Measurements from ENCODE around the gene WWOX.

The WWOX gene

DNA sequence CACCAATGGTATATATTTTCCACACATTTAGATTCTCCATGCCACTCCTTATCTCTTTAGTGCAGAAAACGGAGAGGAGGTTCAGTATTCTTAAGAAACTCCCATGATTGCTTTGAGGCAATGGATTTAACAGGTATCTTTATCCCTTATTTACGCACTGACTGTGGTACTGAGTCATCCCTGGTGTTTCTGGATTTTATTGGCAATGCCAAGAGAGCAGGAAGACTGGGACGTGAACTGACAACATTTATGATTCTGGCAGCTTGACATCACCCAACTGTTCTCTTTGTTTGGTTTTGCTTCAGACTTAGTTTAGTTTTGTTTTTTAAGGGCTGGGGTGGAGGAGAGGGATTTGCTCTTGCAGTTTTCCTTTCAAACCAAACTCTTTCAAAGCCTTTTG is 131.4 kb downstream of the WWOX start:
- Histone ChIP-seq H3K4me1 (ENCODE audit: control insufficient read depth in 2 of 2, insufficient read depth in 2 of 2, low read length in 2 of 2) (peaks cover 4 to 10% of the 10 kb centered on the region in 2 donors), H3K9ac (ENCODE audit: low read depth in 1 of 2, low read length in 2 of 2) (no peak overlapping the region), H3K27me3 (ENCODE audit: control insufficient read depth in 2 of 2, insufficient read depth in 2 of 2, low read length in 2 of 2) (no peaks in the 10 kb centered on the region), H3K9me3 (ENCODE audit: control insufficient read depth in 2 of 2, low read length in 2 of 2) (no peaks in the 10 kb centered on the region), H3K4me3 (ENCODE audit: low read length in 2 of 2) (no peak overlapping the region), H3K36me3 (ENCODE audit: control insufficient read depth in 2 of 2, insufficient read depth in 2 of 2, low read length in 2 of 2) (no peaks in the 10 kb centered on the region), H3K27ac (ENCODE audit: low read depth in 2 of 2, low read length in 2 of 2) (peak overlapping the region in 1 of 2 donors; percentile 13)

DNA sequence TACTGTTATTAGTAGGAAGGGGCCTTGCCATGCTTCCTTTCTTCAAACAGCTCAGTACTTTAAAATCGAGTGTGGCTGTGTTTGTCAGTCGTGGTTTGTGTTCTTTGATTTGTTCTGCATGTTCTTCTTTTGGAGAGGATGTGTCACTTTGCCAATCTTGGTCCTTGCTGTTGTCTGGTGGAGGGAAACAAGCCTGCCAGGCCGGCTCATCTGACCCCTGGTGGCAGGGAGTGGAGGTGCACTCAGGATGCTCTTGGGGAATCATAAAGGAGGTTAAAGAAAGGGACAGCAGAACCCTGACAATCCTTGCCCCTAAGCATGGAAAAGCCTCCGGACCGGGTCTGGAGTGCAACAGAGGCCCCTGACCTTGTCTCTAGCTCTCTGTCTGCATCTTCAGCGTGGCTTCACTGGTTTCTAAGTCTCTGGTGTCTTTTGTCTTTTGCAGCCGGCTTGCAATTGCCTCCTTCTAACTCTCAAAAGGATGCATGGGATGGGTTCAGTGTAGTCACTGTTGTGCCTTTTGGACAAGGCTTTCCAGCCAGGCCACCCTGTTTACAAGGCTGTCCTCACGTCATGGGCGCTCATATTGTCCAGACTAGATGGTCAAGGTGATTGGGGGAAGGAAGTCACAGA is 135.8 kb downstream of the WWOX start:
- no peaks in the 10 kb centered on the region for H3K36me3 ChIP-seq (ENCODE audit: control insufficient read depth in 2 of 2, insufficient read depth in 2 of 2, low read length in 2 of 2)
- no peak overlapping the region for H3K4me3 ChIP-seq (ENCODE audit: low read length in 2 of 2)
- no peak overlapping the region for H3K9ac ChIP-seq (ENCODE audit: low read depth in 1 of 2, low read length in 2 of 2)
- no peaks in the 10 kb centered on the region for H3K9me3 ChIP-seq (ENCODE audit: control insufficient read depth in 2 of 2, low read length in 2 of 2)
- H3K4me1 ChIP-seq (ENCODE audit: control insufficient read depth in 2 of 2, insufficient read depth in 2 of 2, low read length in 2 of 2) = peaks cover 4 to 8% of the 10 kb centered on the region in 2 donors
- no peak overlapping the region for H3K27ac ChIP-seq (ENCODE audit: low read depth in 2 of 2, low read length in 2 of 2)
- no peaks in the 10 kb centered on the region for H3K27me3 ChIP-seq (ENCODE audit: control insufficient read depth in 2 of 2, insufficient read depth in 2 of 2, low read length in 2 of 2)

DNA sequence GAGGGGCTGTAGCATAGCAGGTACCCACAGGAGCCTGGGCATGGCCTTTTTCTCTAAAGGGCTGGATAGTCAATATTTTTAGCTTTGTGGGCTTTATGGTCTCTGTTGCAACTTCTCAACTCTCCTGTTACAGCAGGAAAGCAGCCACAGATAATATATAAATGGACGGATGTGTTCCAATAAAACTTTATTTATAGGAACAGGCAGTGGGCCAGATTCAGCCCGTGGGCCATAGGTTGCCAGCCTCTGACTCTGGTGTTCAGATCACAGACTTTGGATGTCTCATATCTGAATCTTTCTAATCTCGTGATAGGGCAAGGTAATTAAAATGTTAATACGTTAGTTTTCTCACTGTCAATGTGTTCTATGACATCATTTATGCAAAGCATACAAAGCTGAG is 136.4 kb downstream of the WWOX start:
- Histone ChIP-seq H3K27ac (ENCODE audit: low read depth in 2 of 2, low read length in 2 of 2) (no peak overlapping the region), H3K4me1 (ENCODE audit: control insufficient read depth in 2 of 2, insufficient read depth in 2 of 2, low read length in 2 of 2) (peaks cover under 1 to 3% of the 10 kb centered on the region in 2 donors), H3K9ac (ENCODE audit: low read depth in 1 of 2, low read length in 2 of 2) (no peak overlapping the region), H3K4me3 (ENCODE audit: low read length in 2 of 2) (no peak overlapping the region), H3K9me3 (ENCODE audit: control insufficient read depth in 2 of 2, low read length in 2 of 2) (no peaks in the 10 kb centered on the region), H3K36me3 (ENCODE audit: control insufficient read depth in 2 of 2, insufficient read depth in 2 of 2, low read length in 2 of 2) (no peaks in the 10 kb centered on the region), H3K27me3 (ENCODE audit: control insufficient read depth in 2 of 2, insufficient read depth in 2 of 2, low read length in 2 of 2) (no peaks in the 10 kb centered on the region)

GRCh38 chr16:78237841-78238240 is 138.4 kb downstream of the WWOX start:
- no peaks in the 10 kb centered on the region for H3K27me3 ChIP-seq (ENCODE audit: control insufficient read depth in 2 of 2, insufficient read depth in 2 of 2, low read length in 2 of 2)
- no peak overlapping the region for H3K27ac ChIP-seq (ENCODE audit: low read depth in 2 of 2, low read length in 2 of 2)
- H3K4me1 ChIP-seq (ENCODE audit: control insufficient read depth in 2 of 2, insufficient read depth in 2 of 2, low read length in 2 of 2) = peaks cover 0 to 2% of the 10 kb centered on the region in 2 donors
- H3K9me3 ChIP-seq (ENCODE audit: control insufficient read depth in 2 of 2, low read length in 2 of 2) = no peaks in the 10 kb centered on the region
- no peaks in the 10 kb centered on the region for H3K36me3 ChIP-seq (ENCODE audit: control insufficient read depth in 2 of 2, insufficient read depth in 2 of 2, low read length in 2 of 2)
- H3K4me3 ChIP-seq (ENCODE audit: low read length in 2 of 2) = no peak overlapping the region
- no peak overlapping the region for H3K9ac ChIP-seq (ENCODE audit: low read depth in 1 of 2, low read length in 2 of 2)

GRCh38 chr16:78240459-78241222 is 141.2 kb downstream of the WWOX start:
- H3K36me3 ChIP-seq (ENCODE audit: control insufficient read depth in 2 of 2, insufficient read depth in 2 of 2, low read length in 2 of 2) = no peaks in the 10 kb centered on the region
- no peak overlapping the region for H3K9ac ChIP-seq (ENCODE audit: low read depth in 1 of 2, low read length in 2 of 2)
- H3K27ac ChIP-seq (ENCODE audit: low read depth in 2 of 2, low read length in 2 of 2) = no peak overlapping the region
- H3K4me3 ChIP-seq (ENCODE audit: low read length in 2 of 2) = no peak overlapping the region
- peaks cover 0 to 2% of the 10 kb centered on the region in 2 donors for H3K4me1 ChIP-seq (ENCODE audit: control insufficient read depth in 2 of 2, insufficient read depth in 2 of 2, low read length in 2 of 2)
- no peaks in the 10 kb centered on the region for H3K27me3 ChIP-seq (ENCODE audit: control insufficient read depth in 2 of 2, insufficient read depth in 2 of 2, low read length in 2 of 2)
- no peaks in the 10 kb centered on the region for H3K9me3 ChIP-seq (ENCODE audit: control insufficient read depth in 2 of 2, low read length in 2 of 2)

- no peak overlapping the region for H3K4me3 ChIP-seq (ENCODE audit: low read length in 2 of 2)
- H3K36me3 ChIP-seq (ENCODE audit: control insufficient read depth in 2 of 2, insufficient read depth in 2 of 2, low read length in 2 of 2) = no peaks in the 10 kb centered on the region
- H3K9ac ChIP-seq (ENCODE audit: low read depth in 1 of 2, low read length in 2 of 2) = no peak overlapping the region
- no peak overlapping the region for H3K27ac ChIP-seq (ENCODE audit: low read depth in 2 of 2, low read length in 2 of 2)
- no peaks in the 10 kb centered on the region for H3K9me3 ChIP-seq (ENCODE audit: control insufficient read depth in 2 of 2, low read length in 2 of 2)
- H3K4me1 ChIP-seq (ENCODE audit: control insufficient read depth in 2 of 2, insufficient read depth in 2 of 2, low read length in 2 of 2) = peaks cover 0 to 2% of the 10 kb centered on the region in 2 donors
- no peaks in the 10 kb centered on the region for H3K27me3 ChIP-seq (ENCODE audit: control insufficient read depth in 2 of 2, insufficient read depth in 2 of 2, low read length in 2 of 2)
Measured at GRCh38 chr16:78242239-78242630, 142.8 kb downstream of the WWOX start.

- no peaks in the 10 kb centered on the region for H3K36me3 ChIP-seq (ENCODE audit: control insufficient read depth in 2 of 2, insufficient read depth in 2 of 2, low read length in 2 of 2)
- H3K27ac ChIP-seq (ENCODE audit: low read depth in 2 of 2, low read length in 2 of 2) = no peak overlapping the region
- no peaks in the 10 kb centered on the region for H3K9me3 ChIP-seq (ENCODE audit: control insufficient read depth in 2 of 2, low read length in 2 of 2)
- no peak overlapping the region for H3K4me3 ChIP-seq (ENCODE audit: low read length in 2 of 2)
- H3K27me3 ChIP-seq (ENCODE audit: control insufficient read depth in 2 of 2, insufficient read depth in 2 of 2, low read length in 2 of 2) = no peaks in the 10 kb centered on the region
- no peak overlapping the region for H3K9ac ChIP-seq (ENCODE audit: low read depth in 1 of 2, low read length in 2 of 2)
- no peaks in the 10 kb centered on the region for H3K4me1 ChIP-seq (ENCODE audit: control insufficient read depth in 2 of 2, insufficient read depth in 2 of 2, low read length in 2 of 2)
Measured at GRCh38 chr16:78244131-78244895, 144.9 kb downstream of the WWOX start.

- Histone ChIP-seq H3K4me3 (ENCODE audit: low read length in 2 of 2) (no peak overlapping the region), H3K9me3 (ENCODE audit: control insufficient read depth in 2 of 2, low read length in 2 of 2) (no peaks in the 10 kb centered on the region), H3K9ac (ENCODE audit: low read depth in 1 of 2, low read length in 2 of 2) (no peak overlapping the region), H3K27ac (ENCODE audit: low read depth in 2 of 2, low read length in 2 of 2) (no peak overlapping the region), H3K36me3 (ENCODE audit: control insufficient read depth in 2 of 2, insufficient read depth in 2 of 2, low read length in 2 of 2) (no peaks in the 10 kb centered on the region), H3K4me1 (ENCODE audit: control insufficient read depth in 2 of 2, insufficient read depth in 2 of 2, low read length in 2 of 2) (no peaks in the 10 kb centered on the region), H3K27me3 (ENCODE audit: control insufficient read depth in 2 of 2, insufficient read depth in 2 of 2, low read length in 2 of 2) (no peaks in the 10 kb centered on the region)
Measured at GRCh38 chr16:78246559-78246958, 147.1 kb downstream of the WWOX start.

DNA sequence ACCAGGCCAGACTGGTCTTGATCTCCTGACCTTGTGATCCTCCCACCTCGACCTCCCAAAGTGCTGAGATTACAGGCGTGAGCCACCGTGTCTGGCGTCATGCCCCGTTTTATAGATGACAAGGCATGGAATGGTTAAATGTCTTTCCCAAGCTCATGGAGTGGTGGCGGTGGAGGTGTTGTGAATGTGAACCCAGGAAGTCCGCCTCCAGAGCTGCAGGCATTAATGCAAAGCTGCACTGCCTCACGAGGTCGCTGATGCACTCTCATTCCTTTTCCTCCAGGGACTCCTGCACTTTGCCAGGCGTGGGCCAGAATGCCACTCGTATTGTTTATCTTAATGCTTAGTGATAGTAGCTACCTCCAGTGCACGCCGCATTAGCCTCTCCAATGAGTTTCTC is 149.6 kb downstream of the WWOX start:
- no peak overlapping the region for H3K9ac ChIP-seq (ENCODE audit: low read depth in 1 of 2, low read length in 2 of 2)
- H3K4me3 ChIP-seq (ENCODE audit: low read length in 2 of 2) = no peak overlapping the region
- no peaks in the 10 kb centered on the region for H3K27me3 ChIP-seq (ENCODE audit: control insufficient read depth in 2 of 2, insufficient read depth in 2 of 2, low read length in 2 of 2)
- no peak overlapping the region for H3K27ac ChIP-seq (ENCODE audit: low read depth in 2 of 2, low read length in 2 of 2)
- no peaks in the 10 kb centered on the region for H3K4me1 ChIP-seq (ENCODE audit: control insufficient read depth in 2 of 2, insufficient read depth in 2 of 2, low read length in 2 of 2)
- H3K9me3 ChIP-seq (ENCODE audit: control insufficient read depth in 2 of 2, low read length in 2 of 2) = no peaks in the 10 kb centered on the region
- H3K36me3 ChIP-seq (ENCODE audit: control insufficient read depth in 2 of 2, insufficient read depth in 2 of 2, low read length in 2 of 2) = no peaks in the 10 kb centered on the region

DNA sequence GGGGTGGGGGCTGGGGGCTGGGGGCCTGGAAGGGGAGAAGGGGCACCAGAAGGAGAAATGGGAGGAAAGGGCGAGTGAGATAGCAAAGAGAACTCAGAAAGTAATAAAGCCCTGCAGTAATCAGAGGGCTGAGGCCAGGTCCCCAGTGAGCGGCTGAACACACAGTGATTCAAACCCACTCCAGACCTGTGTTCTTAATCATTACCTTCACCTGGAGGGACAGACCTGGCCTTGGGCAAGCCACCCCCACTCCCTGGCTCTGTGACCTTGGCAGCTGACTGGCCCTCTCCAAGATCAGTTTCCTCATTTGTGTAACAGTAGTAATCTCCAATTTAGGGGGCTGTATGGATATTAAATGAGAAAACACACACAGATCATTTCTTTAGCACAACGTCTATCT is 150.4 kb downstream of the WWOX start:
- Histone ChIP-seq H3K9me3 (ENCODE audit: control insufficient read depth in 2 of 2, low read length in 2 of 2) (no peaks in the 10 kb centered on the region), H3K4me1 (ENCODE audit: control insufficient read depth in 2 of 2, insufficient read depth in 2 of 2, low read length in 2 of 2) (no peaks in the 10 kb centered on the region), H3K4me3 (ENCODE audit: low read length in 2 of 2) (no peak overlapping the region), H3K27ac (ENCODE audit: low read depth in 2 of 2, low read length in 2 of 2) (no peak overlapping the region), H3K36me3 (ENCODE audit: control insufficient read depth in 2 of 2, insufficient read depth in 2 of 2, low read length in 2 of 2) (no peaks in the 10 kb centered on the region), H3K27me3 (ENCODE audit: control insufficient read depth in 2 of 2, insufficient read depth in 2 of 2, low read length in 2 of 2) (no peaks in the 10 kb centered on the region), H3K9ac (ENCODE audit: low read depth in 1 of 2, low read length in 2 of 2) (no peak overlapping the region)

Data from mucosa of rectum (tissue), 2 donors.